COLO829 (cell line): ENCODE results near the gene PSMG1.
"Not testable (repeated sequence)": the region's sequence is repeated elsewhere in the genome, so short reads cannot be mapped to it uniquely, and the experiment has no call there.

Experiments
- DNase-seq: peaks from one replicate; pipeline ENCODE4 v3.0.0; 2012; ENCODE audit warnings: low spot score

Gene PSMG1, protein sequence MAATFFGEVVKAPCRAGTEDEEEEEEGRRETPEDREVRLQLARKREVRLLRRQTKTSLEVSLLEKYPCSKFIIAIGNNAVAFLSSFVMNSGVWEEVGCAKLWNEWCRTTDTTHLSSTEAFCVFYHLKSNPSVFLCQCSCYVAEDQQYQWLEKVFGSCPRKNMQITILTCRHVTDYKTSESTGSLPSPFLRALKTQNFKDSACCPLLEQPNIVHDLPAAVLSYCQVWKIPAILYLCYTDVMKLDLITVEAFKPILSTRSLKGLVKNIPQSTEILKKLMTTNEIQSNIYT

DNA sequence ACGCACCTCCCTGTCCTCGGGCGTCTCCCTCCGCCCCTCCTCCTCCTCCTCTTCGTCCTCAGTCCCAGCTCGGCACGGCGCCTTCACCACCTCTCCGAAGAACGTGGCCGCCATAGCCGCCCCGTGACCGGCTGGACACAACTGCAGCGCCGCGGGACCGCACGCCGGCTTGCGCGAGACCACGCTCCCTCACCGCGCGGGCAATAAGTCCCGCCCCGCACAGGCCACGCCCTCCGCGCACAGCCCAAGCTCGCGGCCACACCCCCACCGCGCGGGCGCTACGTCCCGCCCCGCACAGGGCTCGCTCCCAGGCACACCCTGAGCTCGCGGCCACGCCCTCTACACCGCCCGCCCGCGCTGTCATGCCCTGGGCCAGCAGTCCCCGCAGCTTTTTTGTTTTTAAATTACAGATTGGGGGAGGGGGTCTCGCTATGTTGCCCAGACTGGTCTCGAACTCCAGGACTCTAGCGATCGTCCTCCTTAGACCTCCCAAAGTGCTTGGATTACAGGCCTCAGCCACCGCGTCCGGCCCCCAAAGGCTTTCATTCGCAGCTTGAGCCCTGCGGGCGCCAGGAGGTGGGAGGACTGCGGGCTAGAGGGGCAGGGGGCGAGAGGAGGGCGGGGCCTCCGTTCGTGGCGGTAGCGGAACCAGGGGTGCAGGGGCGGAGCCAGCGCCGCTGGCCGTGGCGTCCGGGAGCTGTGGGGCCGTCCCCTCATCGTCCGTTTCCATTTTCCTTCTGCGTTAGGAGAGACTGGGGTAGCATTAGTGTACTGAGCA lies at the start of gene PSMG1:
Gene PSMG1 (minus strand): TSS at position 180 of the 778 bp plus-strand sequence. CDS start 66 bp downstream, at position 114.
- peak; percentile 74 for DNase-seq

DNA sequence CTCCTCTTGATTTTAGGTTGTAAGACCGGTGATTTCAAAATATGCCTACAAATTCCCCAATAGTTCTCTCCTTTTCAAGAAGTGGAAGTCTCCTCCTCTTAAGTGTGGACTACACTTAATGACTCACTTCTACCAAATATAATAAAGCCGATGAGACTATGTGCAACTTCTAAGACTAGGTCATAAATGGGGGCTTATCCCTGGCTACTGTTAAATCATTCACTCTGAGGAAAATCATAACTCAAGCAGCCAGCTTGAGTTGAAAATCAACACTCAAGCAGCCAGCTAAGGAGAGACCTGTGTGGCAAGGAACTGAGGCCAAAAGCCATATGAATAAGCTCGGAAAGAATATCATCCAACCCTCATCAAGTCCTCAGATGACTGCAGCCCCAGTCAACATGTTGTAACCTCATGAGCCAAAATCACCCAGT lies 49.6 kb upstream of the PSMG1 start:
- DNase-seq = no peak

DNA sequence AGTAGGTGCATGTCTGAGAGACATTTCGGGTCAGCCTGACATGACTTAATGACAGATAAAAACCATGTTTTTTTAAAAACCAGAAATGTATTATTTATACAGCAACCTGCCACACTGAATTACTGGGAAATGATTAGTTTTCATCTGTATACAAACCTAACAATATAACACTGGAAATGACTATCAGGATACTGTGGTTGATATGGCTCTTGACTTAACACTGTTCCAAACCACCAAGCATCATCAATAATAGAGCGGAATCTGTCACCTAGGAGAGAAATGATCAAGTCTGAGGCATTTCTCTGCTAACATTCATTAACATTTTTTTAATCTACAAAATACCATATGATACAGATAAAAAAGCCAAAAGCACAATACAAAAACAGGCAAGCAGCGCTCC lies 41.7 kb upstream of the PSMG1 start:
- no peak for DNase-seq

DNA sequence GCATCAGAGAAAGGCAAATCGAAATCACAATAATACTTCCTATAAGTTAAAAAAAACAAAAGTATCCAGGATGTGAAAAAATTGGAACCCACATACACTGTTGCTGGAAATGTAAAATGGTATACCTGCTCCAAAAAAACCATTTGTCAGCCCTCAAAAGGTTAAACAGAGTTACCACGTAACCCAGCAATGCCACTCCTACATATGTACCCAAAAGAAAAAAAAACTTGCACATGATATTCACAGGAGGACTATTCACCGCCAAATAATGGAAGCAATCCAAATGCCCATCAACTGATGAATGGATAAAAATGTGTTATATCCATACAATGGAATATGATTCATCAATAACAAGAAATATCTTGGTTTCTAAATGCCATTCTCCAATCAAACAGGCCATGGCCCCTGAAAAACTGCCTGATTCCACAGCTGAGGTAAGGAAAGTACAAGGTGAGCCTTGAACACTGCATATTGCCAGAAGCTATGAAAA lies 38.8 kb upstream of the PSMG1 start:
- no peak for DNase-seq

DNA sequence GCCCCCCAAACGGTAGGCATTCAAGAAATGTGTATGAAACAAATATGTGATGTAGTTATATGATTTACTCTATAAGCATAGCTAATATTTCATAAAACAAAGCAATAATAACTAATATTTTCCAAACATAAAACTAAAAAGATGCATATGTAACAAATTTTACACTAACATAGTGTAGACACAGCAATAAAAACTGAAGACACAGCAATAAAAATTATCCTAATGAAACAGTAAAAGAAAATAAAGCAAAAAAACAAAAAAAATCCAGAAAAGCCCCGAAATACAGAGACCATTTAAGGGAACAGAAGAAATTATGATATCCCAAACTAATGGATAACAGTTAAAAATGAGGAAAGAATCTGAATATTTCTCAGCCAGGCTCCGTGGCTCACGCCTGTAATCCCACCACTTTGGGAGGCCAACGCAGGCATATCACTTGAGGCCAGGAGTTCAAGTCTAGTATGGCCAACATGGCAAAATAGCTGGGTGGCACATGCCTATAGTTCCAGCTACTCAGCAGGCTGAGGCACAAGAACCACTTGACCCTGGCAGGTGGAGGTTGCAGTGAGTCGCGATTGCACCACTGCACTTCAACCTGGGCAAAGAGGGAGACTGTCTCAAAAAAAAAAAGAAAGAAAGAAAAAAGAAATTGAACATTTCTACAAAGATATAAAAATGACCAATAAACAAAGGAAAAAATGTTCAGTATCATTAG lies 38.2 kb upstream of the PSMG1 start:
- DNase-seq = no peak

DNA sequence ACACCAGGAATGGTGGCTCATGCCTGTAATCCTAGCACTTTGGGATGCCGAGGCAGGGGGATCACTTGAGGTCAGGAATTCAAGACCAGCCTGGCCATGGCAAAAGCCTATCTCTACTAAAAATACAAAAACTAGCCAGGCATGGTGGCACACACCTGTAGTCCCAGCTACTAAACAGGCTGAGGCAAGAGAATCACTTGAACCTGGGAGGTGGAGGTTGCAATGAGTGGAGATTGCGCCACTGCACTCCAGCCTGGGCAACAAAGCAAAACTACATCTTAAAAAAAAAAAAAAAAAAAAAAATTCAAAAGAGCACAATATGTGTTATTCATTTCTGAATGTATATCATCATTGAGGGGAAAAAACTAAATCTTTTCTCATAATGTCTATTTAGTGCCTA lies 37.6 kb upstream of the PSMG1 start:
- DNase-seq = not testable (repeated sequence)

DNA sequence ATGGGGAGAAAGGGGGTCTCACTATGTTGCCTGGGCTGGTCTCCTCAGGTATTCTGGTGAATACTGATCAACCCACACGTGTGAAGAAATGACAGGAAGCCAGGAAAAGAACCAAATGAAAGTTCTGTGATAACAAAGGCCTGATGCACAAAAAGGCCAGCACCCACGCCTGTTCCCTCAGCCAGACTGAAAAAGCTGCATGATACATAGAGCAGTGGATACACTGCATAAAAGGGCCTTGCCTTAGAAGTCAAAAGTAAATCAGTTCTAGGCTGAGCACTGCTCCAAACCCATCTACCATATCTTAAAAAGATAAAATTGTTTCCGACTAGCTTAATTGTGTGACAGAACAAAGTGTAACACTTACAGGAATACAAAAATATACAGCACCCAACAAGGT lies 36.9 kb upstream of the PSMG1 start:
- no peak for DNase-seq

DNA sequence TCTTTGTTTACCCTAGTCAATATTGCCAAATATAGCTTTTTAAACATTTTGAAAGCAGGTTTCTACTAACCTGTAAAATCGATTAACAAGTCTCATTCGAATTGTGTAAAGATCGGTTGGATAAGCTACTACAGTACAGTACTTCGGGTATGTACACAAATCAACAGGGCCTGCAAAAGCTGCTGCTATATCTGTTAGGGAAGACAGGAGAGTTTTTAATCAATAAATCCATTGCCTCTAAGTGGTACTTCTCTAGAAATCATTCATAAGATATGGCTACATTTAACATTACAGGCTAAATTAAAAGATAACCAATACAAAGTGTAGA lies 34.8 kb upstream of the PSMG1 start:
- no peak for DNase-seq

DNA sequence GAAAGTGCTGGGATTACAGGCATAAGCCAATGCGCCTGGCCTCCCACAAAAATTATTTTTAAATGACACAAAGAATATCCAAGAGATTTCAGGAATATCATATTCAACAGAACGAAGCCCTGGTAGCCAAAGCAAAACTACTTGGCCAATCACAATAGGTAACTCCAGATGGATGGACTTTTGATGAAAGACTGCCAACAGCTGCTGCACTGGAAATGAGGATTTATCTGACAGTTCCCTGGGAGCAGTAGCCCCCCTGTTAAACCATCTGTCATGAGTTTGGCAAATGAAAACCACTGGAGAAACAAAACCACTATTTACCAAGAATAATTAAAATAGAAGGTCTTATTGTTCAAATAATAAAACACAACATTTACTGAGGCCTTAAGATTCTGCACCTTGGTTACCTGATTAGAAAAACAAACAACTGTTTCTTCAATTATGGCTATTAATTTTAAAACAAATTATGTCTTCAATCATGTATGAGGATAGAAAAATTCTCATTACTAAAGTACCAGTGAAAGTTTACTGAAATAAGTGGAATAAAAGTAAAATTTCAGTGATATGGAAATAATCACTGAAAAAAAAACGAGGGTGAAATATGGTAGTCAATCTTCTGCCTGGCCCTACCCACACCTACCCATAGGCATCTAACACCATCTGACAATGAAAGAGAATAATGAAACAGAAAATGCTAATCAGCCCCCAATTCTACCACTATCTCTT lies 34.3 kb upstream of the PSMG1 start:
- DNase-seq = no peak

DNA sequence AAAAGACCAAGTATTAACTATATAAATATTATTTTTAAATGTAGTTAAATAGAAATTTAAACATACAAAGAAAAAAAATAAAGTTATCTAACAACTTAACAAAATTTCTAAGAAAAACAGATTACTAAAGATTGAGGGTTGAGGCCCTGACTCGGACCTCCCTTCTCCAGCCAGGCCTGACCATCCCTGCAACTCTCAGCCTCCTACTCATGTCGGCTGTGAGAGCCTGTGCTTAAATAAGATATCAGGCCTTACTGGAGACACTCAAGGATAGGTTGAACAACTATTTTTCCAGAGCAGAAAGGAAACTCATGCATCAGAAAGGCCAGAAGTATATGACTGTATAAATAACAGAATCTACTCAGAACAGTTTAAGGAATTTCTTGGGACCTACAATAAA lies 33.0 kb upstream of the PSMG1 start:
- DNase-seq = no peak

DNA sequence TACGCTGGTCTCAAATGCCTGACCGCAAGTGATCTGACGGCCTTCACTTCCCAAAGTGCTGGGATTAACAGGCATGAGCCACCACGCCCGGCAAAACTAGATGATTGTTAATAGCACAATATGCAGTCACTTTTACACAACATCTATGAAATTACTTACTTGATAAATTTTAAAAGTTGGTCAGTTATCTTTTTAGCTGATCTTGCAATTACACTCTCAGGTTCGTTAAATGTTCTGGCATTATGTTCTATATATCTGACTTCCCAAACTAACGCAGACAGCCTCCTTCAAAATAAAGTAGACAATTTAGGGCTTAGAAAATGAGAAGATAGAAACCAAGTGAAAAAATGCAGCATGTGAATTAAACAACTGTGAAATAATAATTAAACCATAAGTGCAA lies 31.8 kb upstream of the PSMG1 start:
- DNase-seq = no peak

DNA sequence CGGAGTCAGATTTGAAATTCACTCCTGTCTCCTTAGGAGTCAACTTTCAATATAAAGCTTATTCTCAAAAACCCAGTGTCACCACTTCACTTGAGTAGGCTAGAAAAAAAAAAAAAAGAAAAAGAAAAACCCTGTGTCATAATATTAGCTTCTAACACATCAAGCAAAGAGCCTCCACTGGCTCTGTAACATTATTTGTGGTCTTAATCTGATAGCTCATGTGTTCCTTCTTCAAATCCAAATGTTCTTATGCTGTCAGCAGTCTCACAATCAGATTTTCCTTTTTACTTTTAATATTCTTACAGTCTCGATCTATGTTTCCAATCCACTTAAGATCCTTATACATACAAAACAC lies 26.1 kb upstream of the PSMG1 start:
- no peak for DNase-seq

DNA sequence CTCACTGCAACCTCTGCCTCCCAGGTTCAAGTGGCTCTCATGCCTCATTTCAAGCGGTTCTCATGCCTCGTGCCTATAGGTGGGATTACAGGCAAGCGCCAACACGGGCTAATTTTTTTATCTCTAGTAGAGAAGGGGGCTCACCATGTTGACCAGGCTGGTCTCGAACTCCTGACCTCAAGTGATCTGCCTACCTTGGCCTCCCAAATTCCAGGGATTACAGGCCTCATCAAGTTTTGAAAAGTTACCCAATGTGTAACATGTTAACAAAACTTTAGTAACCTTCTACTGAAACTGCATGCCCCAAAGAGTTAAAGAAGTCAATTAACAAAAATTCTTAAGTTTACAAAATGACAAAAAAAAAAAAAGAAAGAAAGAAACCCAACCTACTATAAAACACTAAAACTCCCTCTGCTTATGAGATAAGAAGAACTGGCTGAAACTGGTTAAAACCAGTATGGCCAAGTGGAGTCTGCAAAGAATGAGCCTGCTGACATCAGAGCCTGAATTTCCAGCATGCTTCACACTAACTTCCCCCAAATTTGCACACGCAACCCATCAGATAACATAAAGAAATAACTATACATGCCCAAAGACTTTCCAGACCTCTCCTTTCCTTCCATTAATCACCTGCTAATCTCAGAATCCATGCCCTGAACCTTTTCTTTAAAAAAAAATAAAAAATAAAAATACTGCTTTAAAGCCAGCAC lies 25.5 kb upstream of the PSMG1 start:
- no peak for DNase-seq

DNA sequence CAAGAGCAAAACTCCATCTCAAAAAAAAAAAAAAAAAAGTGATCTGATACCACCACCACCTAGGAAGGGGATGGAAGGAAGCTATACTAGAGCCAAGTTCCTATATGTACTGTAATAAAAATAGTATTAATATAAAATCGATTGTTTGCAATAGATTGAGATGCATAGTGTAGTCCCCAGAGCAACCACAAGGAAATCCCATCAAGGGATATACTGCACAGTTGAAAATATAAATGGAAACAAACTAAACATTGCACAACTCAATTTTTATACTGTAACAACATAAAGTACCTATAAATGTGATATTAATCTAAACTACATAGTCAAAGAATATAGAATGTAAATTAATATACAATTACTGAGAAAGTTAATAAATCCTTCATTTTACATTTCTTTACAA lies 20.9 kb upstream of the PSMG1 start:
- no peak for DNase-seq

DNA sequence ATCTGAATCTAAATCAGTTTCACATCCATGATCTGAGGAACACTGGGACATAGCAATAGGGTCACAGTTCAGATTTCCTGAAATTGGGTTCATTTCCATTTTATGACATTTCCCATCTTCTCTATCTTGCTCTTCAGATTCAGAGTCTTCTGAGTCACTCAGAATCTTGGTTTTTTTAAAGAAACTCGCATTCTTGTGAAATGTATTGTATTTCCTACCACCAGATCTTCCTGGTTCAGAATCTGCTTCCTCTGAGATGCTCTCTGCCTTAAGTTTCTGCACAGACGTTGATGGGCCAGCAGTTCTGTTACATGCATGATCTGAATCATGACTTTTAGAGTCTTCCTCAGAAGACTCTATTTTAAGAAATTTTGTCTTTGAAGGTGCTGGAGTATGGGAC lies 15.5 kb upstream of the PSMG1 start:
- DNase-seq = no peak

DNA sequence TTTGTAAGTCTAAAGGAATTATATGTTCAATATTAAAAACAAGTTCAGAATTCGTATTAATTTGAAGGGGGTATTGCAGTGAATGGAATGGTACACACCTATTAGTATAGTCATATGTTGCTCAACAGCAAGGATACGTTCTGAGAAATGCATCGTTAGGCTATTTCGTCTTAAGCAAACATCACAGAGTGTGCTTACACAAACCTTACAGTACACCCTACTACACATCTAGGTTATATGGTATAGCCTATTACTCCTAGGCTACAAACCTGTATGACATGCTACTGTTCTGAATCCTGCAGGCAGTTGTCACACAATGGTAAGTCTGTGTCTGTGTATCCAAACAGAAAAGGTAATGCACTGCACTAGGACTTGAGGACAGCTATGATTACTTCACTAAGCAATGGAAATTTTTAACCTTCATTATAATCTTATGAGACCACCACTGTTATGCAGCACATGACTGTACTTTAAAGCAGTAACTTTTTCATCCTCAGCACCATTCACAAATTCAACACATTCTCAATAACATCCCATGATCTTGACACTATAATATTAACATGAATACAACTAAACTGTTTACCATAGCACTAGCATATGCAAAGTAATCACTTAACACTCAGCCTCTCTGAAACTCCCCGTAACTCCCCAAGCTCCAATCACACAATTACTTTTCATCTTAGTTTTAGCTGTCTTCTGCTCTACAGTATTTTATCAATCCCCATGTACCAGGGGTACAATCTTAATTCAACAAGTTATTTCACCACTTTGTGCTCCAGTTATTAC lies 14.4 kb upstream of the PSMG1 start:
- DNase-seq = no peak

DNA sequence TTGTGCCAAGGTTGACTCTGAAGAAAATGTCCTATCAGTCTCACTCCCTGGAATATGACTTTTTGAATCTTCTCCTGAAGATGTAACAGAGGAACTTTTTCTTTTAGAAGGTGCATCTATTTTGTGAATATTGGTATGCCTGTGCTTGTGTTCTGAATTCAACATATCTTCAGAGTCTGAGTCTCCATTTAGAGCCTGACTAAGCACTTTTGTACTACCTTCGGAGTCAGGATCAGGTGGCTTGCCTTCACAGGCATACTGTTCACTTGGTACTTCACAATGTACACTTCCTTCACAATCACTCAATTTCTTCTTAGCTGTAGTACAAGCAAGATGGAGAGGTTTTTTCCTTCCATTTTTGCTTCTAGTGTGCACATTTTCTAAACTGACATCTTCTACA lies 13.6 kb upstream of the PSMG1 start:
- DNase-seq = no peak

DNA sequence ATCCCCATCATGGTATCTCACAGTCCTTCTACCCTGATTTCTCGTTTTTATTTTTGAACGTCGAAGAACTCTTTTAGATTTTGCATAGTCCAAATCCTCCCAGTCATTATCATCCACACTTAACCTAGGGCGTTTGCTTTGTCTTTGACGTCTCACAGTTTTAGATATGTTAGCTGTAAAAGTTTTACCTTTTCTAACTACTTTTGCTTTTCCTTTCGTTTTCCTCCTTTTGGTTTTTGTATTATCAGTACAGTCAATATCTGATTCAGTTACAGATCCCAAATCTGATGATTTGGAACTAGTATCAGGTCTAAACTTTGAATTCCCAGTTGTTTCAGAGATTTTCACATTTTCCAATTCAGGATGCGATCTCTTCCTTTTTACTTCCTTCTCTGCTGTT lies 13.1 kb upstream of the PSMG1 start:
- DNase-seq = no peak

DNA sequence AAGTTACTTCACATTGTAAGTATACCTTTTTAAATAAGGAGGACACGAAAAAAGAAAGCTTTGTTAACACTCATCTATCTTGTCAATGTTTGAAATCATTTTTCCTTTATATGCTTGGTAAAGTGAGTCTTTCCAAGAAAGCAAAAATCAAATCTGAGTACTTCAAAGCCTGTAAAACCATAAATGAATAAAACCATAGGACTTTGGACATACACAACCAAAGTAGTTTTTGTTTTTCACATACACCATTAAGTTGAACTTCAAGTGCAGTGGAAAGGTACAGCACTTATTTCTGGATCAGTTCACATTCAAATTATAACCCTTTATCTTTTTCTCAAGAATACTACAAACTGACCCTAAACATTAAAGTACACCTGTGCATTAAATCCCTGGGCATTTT lies 10.1 kb upstream of the PSMG1 start:
- DNase-seq = no peak

DNA sequence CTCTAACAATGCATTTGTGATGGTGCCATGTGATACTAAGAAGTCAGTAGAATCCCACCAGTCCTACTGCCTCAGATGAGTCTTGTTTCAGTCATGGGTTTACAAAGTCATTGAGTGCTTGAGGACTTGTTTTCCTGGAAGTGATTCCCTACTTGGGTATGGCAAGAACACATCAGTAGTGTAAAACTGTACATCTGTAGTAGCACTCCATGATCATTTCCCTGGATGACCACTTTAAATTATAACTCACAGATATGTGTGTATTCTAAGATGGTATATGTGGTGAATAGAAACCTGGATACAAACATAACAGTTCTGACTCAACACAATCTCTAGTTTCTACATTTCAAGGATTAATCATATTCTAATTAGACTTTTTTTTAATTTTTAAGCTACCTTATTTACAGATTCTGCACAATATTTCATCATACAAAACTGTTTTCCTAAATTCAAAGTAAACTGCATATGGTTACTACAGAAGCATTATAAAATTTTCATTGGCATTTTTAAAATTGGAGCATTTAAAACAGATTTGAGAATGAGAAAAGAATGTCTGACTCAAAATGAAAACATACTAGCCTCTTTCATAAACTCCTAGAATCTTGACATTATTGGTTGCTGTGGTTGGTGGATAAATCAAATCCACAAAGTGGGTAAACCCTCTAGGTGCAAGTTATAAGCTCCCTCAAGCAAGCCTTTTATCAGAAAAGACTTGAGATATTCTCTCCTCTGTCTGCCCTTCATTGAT lies 6.8 kb upstream of the PSMG1 start:
- DNase-seq = no peak
